Hematopoietic multipotent progenitor cell treated with erythropoietin and hydrocortisone succinate and interleukin-3 and kit ligand, for 6 days (in vitro differentiated cells): ENCODE results near the gene NTMT1.
"Not testable (repeated sequence)": the region's sequence is repeated elsewhere in the genome, so short reads cannot be mapped to it uniquely, and the experiment has no call there.

Source experiments
- DNase-seq: peaks from one replicate; pipeline ENCODE4 v3.0.0-alpha.2; 2015

Gene NTMT1

GRCh38 chr9:129615407-129616285 lies 10.3 kb upstream of the NTMT1 start:
- DNase-seq: no peak

DNA sequence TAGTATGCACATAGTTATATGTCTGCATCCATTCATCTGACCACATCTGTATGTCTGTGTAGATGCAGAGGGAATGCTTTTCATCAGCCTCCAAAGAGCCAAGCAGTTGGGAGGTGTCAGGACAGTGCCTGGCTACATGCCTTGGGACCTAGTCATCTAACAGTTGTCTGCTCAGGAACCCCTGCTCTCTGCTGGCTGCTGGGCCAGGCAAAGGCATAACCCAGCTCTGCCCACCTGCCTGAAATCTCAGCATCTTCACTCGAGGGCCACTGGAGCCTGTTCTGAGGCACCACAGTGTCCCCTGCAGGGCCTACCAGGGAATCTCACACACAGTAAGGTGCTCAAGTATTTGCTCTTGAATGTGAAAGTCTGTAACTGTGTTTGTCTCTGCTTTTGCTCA lies 8.8 kb upstream of the NTMT1 start:
- DNase-seq: no peak

DNA sequence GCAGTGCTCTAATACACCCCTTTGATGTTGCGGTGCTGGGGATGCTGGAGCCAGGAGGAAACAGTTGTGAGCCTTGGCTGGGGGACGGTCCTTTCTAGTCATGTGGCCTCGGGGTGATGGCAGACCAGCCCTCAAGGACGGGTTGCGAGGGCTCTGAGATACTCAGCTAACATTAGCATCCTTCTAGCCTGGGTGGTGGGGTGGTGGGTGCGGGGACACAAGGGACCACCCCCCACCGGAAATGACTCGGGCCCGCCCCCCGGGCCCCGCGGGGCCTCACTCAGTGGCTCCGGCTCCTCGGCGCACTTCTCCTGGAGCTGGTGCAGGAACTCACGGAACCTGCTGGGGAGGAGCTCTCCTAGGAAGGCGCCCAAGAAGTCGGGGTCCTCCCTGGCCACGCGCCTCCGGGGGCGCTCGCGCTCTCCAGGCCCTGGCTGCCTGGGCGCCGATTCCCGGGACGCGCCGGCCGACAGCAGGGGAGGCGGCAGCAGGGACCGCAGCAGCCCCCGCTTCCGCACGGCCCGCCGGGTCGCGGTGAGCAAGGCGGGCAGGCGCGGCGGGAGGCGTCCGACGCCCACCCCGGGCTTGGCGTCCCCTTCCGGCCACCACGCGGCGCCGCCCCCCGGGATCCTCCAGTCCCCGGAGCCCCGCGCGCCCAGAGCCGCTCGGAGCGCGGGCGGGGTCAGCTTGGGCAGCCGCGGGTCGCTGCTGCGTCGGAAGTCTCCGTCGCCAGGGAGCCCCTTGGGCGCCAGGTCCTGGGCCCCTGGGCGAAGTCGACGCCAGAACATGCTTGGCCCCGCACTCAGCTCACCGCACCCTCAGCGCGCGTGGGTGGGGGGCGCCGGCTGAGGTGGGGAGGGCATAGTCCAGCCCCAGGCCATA lies 5.9 kb upstream of the NTMT1 start:
- DNase-seq: peak; percentile 59

DNA sequence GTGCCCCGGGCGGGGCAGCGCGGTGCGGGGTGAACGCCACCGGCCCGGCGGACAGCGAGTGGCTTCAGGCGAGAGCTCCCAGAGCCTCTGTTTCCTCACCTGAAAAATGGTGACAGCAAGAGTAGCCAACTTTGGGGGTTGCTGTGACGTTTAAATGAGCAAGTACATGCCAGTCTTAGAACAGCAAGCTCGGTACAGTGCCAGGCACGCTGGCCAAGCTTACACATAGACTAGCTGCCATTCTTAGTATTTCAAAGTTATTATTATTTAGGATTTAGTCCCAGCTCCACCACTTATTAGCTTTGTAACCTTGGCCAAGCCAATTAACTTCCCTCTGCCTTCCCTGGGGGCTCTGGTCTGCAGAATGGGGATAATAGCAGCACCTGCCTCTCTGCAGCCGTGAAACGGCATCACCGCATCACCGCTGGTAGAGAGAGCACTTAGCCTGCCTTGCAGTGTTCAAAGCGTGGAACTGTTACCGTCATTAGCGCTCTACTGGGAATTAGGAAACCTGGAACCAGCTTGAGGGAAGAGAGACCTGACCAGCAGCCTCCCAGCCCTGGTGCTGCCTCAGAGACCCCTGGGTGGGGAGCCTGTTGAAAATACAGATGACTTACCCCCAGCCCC lies 5.2 kb upstream of the NTMT1 start, which contains the start of gene C9orf50:
C9orf50 (minus strand) TSS at position 433 of the 627 bp plus-strand sequence. CDS start 527 bp downstream, outside the sequence.
- no peak for DNase-seq

DNA sequence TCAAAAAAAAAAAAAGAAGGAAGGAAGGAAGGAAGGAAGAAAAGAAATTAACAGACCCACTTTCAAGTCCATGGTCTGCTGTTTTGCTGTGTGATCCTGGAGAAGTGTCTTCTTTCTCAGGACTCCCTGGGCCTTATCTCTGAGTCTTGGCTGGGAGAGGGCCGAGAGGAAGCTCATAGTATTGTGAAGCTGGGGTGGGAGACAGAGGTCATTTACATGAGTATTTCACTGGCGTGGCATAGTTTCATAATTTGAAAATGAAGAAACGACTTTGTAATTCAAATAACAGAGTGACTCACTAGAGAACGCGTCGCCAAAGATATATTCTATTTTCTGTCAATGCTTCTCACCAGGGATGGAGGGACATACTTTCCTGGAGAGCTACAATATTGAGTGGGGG lies 2.6 kb upstream of the NTMT1 start:
- DNase-seq: no peak

- peak; percentile 87 for DNase-seq
Observed at GRCh38 chr9:129624168-129624759, 1.7 kb upstream of the NTMT1 start.

DNA sequence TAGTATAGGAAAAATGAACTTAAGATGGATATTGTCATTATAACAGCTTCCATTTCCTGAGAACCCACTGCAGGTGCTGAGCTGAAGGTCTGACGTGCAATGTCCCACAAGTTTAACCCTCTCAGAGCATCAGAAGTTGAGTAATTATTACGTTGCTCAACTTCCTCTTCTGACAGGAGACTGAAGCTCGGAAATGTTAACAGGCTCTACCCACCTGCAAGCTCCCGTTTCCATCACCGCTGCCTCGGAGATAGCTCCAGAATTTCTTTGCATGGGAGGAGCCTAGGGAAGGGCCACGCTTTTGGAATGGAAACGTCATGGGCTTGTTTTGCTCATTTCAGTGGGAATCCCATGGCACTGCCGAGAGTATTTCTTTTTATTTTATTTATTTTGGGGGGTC lies 1.0 kb upstream of the NTMT1 start:
- peak; percentile 80 for DNase-seq

DNA sequence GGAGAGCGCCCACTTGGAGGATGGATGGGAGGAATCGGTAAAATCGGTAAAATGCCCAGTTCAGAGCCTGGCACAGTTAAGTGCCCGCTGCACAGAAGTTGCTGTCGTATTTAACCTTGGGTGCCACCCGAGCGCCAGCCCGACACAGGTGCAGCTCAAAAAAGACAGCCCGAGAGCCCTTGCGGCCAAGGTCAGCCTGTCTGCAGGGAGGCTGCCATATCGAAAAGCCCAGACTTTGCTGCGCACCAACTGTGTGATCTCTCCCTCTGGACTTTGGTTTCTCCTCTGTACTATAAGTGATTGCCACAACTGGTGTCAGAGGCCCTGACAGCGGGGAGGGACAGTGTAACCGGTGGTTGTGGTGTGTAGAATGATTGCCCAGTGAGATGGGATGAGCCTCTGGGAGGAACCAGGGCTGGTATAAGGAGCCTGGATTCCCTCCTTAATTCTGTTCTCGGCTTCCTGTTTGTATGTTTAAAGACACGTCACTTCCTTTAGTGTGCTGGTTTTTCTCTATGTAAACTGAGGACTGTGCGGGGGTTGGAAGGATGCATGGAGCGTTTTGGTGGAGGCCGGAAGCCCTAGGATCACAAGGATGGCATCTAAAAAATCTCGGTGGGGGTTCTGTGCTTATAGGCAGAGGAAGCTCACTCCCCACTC lies 792 bp downstream of the NTMT1 start:
- peak; percentile 61 for DNase-seq

DNA sequence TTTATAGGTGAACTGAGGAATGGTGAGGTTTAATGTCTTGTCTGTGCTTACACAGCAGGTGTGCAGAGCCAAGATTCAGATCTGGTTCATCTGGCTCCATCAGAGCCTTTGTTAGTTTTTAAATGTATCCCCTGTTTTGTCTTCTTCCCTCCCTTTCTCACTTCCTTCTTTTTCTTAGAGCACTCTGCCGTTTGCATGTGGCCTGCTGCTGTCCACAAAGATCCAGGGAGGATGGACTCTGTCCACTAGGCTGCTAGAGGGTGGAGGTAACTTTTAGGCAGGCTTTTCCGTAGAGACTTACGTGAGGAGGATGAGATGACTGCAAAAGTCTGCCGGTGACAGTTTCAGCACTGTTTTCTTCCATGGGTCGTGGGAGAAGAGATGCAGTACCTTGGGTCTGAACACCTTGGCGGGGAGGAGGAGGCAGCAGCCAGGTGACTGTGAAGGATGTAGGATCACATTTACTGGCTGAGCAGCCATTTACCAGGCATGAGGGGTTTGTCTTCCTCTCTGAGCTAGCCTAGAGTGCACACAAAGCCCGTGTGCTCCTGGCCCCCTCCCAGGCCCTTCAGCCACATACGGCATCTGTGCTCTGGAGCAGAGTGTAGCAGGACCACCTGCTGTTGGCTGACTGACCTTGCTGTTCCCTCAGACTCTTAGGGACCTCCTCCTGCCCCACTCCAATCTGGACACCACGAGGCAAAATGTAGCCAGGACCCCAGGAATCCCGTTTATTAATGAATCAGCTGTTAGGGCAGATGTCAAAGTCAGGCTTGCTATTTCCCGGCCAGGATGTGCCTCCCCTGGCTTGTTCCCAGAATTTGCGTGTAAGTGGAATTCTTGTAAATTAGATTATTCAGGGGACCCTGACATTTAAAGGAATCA lies 1.8 kb downstream of the NTMT1 start:
- DNase-seq: no peak

DNA sequence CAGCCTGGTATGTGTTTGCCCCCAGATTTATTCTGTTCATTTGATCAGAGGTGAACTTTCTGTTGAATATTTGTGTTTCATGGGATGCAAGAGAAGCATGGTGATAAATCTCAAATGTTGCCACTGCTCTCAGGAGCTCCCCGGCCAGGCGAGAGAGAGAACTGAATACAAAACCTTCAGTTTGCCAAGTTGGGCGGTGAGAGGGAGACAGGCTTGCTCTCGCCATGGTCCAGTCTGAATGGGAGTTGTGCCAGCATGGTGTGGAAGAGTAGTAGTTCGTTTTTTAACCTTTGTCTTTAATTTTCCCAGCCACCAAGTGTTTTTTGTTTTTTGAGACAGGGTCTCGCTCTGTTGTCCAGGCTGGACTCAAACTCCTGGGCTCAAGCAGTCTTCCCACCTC lies 2.7 kb downstream of the NTMT1 start:
- DNase-seq: no peak

- DNase-seq: no peak
Observed at GRCh38 chr9:129629251-129629820, 3.4 kb downstream of the NTMT1 start.

DNA sequence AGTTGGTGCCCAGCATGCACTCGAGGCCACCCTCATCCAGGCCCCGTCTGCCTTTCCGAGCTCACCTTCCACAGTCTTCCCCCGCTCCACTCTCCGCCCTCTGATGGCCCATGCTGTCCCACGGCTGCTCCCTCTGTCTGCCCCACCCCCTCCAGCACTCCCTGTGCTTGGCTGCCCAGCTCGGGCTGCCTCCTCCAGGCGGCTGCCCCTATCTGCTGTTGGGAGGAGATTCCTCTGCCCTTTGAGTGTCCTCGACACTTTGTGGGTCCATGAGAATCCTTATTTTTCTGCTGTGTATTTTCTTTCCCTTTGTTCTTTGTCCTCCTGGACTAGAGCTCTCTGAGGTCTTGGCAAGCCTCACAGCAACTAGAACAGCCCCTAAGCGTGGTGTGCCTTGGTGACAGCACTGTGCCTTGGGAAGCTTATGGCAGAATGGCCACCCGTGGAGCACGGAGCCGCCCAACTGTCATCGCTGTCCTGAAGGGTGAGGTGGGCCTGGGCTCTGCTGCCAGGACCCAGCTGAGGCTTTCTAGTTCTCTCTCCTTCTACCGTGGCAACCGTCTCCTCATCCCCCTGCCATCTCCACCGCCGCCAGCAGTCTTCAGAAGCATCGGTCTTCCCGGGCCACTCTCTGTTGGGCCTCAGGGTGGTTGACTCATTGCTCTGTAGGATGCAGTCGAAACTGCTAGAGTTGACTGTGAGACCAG lies 5.2 kb downstream of the NTMT1 start:
- no peak for DNase-seq

DNA sequence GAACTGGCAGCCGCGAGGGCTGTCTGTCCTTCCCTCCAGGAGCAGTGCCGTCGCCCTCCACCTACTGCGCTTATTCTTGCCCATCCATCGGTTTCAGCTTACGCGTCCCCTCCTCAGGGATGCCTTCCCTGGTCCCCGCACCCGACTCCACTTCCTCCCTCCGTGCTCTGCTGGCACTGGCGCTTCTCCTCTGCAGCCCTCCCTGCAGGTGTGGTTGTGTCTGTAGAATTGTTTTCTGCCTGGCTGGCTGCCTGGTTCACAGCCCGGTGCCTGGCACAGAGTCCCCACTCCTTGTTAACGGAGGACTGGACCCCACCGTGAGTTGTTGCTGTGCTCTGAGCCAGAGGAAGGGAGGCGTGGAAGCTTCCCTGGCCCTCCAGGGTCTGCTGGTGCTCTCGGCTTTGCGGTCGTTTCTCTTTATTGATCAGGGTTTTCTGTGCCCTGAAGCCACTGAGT lies 5.7 kb downstream of the NTMT1 start:
- DNase-seq: no peak

DNA sequence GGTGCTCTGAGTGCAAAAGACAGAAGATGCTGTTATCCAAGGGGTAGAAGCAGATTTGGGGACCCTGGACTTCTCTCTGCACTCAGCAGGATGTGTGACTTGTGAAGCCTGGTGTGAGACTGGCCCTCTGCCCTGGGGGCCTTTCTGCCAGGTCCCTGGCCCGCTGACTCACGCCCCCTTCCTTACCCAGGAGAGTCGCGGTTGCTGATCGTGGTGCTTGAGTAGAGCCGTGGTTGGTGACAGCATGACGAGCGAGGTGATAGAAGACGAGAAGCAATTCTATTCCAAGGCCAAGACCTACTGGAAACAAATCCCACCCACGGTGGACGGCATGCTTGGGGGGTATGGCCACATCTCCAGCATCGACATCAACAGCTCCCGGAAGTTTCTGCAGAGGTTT lies 6.5 kb downstream of the NTMT1 start:
- no peak for DNase-seq

DNA sequence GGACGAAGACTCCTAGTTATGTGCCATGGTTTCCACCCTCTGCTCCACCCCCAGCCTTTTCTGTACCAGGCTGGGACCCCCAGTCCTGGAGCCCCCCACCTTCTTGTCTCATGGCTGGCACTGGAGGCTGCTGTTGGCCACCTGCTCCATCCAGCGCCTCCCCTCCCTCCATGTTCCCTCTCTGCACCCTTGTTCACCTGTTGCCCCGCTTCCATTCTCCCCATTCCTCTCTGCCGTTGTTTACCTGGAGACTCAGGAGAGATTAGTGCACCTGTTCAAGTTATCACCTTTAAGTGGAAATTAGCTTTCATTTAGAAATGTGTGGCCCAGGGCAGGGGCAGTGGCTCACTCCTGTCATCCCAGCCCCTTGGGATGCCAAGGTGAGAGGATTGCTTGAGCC lies 7.2 kb downstream of the NTMT1 start:
- no peak for DNase-seq

- DNase-seq: no peak
Observed at GRCh38 chr9:129633848-129634247, 7.9 kb downstream of the NTMT1 start.

GRCh38 chr9:129635099-129636065 lies 9.4 kb downstream of the NTMT1 start:
- no peak for DNase-seq

- not testable (repeated sequence) for DNase-seq
Observed at GRCh38 chr9:129636343-129636742, 10.4 kb downstream of the NTMT1 start.

DNA sequence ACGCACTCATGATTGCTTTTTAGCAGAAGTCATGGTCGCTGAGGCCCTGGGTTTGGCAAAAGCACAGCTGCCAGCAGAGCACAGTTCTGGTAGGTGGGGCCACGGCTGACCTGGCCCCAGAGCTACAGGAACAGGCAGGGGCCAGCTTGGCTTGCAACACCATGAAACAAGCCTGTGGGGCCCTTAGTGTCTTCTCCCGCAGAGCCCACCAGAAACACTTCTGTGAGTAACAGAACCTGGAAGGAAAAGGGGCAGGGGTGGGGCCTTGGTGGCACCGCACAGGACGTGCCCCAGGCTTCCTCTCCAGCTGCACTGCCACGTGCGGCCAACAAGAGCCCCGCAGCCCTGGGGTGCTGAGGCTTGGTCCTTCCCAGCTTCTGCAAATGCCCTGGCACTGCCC lies 11.1 kb downstream of the NTMT1 start:
- DNase-seq: peak; percentile 50
